PFSK-1 (cell line): ENCODE results near the gene HIP1.

Experiments
- FOXP2 ChIP-seq: optimal IDR thresholded peaks from 2 replicates; pipeline ENCODE3; 2011; ENCODE audit warnings: borderline replicate concordance, control low read depth, inconsistent platforms; ENCODE audit not compliant: insufficient read depth; ENCODE audit errors: extremely low read length, extremely low read depth
- POLR2AphosphoS5 ChIP-seq: IDR thresholded peaks from 2 replicates; pipeline ENCODE4 v1.6.1; 2012; ENCODE audit warnings: low read depth, mild to moderate bottlenecking, control low read depth, low read length, moderate library complexity
- SIN3A ChIP-seq: IDR thresholded peaks from 2 replicates; pipeline ENCODE4 v1.6.1; 2012; ENCODE audit warnings: mild to moderate bottlenecking, low read length, moderate library complexity, borderline replicate concordance; ENCODE audit not compliant: insufficient read depth
- TAF1 ChIP-seq: IDR thresholded peaks from 2 replicates; pipeline ENCODE4 v1.6.1; 2012; ENCODE audit warnings: low read length, control low read depth, borderline replicate concordance; ENCODE audit not compliant: insufficient read depth
- TF ChIP-seq, protein P1 (sequence below), 2 experiments: IDR thresholded peaks; 2 replicates each; pipeline versions ENCODE4 v1.6.1 to v1.8.0; 2011 to 2012; ENCODE audit warnings: low read depth in 2 of 2, low read length in 2 of 2, control low read depth in 1 of 2, inconsistent platforms in 1 of 2, mild to moderate bottlenecking in 1 of 2, moderate library complexity in 1 of 2; ENCODE audit not compliant: insufficient read depth in 1 of 2

HIP1 gene

DNA sequence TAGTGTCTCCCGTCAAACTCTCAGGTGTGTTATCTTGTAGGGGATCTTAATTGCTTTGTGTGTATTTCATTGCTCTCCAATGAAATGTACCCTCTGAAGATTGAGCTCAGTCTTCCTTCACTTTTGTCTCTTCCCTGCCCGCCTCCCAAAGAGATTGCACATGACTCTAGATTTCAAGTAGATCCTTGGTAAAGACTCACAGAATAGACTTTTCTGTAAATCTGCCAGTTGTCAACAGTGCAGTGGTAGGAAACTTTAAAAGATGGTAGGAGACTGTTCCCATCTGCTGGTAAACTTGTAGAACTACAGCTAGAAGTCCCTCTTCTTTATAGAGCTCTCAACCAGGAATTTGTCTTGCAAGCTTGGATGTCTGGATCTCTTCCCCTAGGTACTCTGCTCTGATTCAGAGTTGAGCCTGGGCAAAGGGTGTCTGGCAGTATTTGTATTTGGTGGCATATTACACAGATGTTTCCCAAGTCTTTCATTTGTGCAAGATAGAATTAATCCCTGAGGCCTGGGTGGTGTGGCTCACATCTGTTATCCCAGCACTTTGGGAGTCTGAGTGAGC, 23.7 kb upstream of the HIP1 start:
- TF ChIP-seq SIN3A (no peak), POLR2AphosphoS5 (no peak), TAF1 (no peak), FOXP2 (no peak)
- TF ChIP-seq, protein P1, sequence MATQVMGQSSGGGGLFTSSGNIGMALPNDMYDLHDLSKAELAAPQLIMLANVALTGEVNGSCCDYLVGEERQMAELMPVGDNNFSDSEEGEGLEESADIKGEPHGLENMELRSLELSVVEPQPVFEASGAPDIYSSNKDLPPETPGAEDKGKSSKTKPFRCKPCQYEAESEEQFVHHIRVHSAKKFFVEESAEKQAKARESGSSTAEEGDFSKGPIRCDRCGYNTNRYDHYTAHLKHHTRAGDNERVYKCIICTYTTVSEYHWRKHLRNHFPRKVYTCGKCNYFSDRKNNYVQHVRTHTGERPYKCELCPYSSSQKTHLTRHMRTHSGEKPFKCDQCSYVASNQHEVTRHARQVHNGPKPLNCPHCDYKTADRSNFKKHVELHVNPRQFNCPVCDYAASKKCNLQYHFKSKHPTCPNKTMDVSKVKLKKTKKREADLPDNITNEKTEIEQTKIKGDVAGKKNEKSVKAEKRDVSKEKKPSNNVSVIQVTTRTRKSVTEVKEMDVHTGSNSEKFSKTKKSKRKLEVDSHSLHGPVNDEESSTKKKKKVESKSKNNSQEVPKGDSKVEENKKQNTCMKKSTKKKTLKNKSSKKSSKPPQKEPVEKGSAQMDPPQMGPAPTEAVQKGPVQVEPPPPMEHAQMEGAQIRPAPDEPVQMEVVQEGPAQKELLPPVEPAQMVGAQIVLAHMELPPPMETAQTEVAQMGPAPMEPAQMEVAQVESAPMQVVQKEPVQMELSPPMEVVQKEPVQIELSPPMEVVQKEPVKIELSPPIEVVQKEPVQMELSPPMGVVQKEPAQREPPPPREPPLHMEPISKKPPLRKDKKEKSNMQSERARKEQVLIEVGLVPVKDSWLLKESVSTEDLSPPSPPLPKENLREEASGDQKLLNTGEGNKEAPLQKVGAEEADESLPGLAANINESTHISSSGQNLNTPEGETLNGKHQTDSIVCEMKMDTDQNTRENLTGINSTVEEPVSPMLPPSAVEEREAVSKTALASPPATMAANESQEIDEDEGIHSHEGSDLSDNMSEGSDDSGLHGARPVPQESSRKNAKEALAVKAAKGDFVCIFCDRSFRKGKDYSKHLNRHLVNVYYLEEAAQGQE (IDR thresholded peaks at IDR 0.05; ENCODE audit: insufficient read depth in 1 of 2, low read depth in 2 of 2, low read length in 2 of 2): no peak

DNA sequence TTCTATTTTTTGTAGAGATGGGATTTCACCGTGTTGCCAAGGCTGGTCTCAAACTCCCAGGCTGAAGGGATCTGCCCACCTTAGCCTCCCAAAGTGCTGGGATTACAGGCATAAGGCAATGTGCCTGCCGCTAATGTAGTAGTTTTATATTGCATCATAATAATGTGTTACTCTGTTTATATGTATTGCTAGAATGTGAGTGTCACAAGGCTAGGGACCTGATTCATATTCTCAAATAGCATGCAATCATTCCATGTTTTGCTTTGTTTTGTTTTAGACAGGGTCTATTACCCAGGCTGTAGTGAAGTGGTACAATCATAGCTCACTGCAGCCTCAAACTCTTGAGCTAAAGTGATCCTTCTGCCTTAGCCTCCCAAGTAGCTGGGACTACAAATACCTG, 19.8 kb upstream of the HIP1 start:
- TF ChIP-seq FOXP2 (no peak), TAF1 (no peak), POLR2AphosphoS5 (no peak), SIN3A (no peak)
- TF ChIP-seq, protein P1 (IDR thresholded peaks at IDR 0.05; ENCODE audit: insufficient read depth in 1 of 2, low read depth in 2 of 2, low read length in 2 of 2): no peak

DNA sequence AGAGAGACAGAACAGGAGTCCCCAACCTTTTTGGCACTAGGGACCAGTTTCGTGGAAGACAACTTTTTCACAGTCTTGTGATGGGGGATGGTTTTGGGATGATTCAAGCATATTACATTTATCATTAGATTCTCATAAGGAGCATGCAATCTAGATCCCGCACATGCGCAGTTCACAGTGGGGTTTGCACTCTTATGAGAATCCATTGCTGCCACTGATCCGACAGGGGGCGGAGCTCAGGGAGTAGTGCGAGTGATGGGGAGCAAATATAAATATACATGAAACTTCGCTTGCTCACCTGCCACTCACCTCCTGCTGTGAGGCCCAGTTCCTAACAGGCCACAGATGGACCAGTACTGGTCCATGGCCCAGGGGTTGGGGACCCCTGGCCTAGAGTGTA, 19.1 kb upstream of the HIP1 start:
- TF ChIP-seq, protein P1 (IDR thresholded peaks at IDR 0.05; ENCODE audit: insufficient read depth in 1 of 2, low read depth in 2 of 2, low read length in 2 of 2): no peak
- TF ChIP-seq SIN3A (no peak), POLR2AphosphoS5 (no peak), FOXP2 (no peak)

DNA sequence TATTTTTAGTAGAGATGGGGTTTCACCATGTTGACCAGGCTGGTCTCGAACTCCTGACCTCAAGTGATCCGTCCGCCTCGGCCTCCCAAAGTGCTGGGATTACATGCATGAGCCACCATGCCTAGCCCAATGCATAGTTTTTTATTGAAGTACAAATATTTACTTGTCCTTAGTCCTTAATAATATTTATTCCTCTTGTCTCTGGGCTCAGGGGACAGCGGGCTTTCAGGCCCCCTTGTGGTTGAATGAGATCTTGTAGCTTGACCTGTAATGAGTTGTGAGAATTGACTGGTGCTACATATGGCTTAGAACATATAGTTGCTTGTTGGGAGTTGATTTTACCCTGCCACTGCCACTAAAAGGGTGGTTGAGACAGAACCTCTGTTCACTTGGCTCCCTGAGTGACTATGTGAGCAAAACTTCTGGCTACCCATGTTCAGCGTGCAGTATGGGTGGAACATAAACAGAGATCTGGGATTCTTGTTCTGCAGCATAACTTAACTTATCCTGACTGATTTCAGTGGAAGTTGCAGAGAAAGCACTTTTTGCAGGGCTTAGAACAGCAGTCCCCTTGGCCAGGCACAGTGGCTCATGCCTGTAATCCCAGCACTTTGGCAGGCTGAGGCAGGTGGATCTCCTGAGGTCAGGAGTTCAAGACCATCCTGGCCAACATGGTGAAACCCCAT, 18.4 kb upstream of the HIP1 start:
- TF ChIP-seq, protein P1 (IDR thresholded peaks at IDR 0.05; ENCODE audit: insufficient read depth in 1 of 2, low read depth in 2 of 2, low read length in 2 of 2): no peak
- TF ChIP-seq TAF1: no peak
- TF ChIP-seq SIN3A: no peak
- no peak for TF ChIP-seq FOXP2
- TF ChIP-seq POLR2AphosphoS5: no peak
